NCI-H2171 (cell line): Measurements from ENCODE around the gene GDF3.
"Not testable (repeated sequence)": the region's sequence is repeated elsewhere in the genome, so short reads cannot be mapped to it uniquely, and the experiment has no call there.

Source experiments
- DNase-seq: peaks from one replicate; lab custom pipeline; 2025; lab: John Stamatoyannopoulos, UW

Gene GDF3

DNA sequence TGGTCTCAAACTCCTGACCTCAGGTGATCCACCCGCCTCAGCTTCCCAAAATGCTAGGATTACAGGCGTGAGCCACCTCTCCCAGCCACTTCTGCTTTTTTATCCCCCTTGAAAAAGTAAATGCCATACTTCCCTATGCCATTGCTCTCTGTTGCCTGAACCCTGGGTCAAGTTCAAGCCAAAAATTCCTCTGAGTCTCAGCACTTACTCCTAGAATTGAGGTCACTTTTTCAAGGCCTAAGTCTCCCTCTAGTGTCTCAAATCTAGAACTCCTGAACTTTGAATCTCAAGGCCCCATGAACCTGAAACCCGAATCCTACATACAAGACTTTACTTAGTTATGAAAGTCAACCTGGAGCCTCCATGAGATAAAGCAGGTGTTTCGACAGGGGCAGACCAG, 28.4 kb downstream of the GDF3 start:
- peak; percentile 38 for DNase-seq

- no peak for DNase-seq
Measured at GRCh38 chr12:7666595-7666994, 29.0 kb downstream of the GDF3 start.

DNA sequence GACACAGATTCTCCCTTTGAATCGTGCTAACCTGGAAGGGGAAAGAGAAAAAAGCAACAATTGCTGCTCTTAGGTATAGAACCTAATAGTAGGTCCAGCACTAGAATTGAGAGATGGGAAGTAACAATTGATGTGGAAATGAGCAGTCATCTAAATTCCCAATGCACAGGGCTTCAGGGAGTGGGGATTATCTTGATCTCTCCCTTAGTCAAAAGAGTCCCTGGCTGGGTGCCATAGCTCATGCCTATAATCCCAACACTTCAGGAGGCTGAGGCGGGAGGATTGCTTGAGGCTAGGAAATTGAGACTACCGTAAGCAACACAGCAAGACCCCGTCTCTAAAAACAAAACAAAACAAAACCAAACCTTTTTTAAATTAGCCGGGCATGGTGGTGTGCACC, 33.8 kb downstream of the GDF3 start:
- DNase-seq: no peak

- DNase-seq: no peak
Measured at GRCh38 chr12:7656121-7656520, 39.5 kb downstream of the GDF3 start.

DNA sequence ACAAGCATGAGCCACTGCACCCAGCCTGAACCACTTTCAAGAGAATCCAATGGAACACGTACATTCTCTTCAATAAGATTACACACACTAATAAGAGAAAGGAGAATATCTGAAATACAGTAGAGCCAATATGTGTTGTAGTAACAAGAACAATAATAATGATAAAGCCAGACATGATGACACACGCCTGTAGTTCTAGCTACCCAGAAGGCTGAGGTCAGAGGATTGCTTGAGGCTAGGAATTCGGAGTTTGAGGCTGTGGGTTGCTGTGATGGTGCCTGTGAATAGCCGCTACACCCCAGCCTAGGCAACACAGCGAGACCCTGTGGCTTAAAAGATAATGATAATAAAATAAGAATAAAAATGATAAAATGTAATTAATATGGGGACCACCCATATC, 45.5 kb downstream of the GDF3 start:
- DNase-seq: no peak

DNA sequence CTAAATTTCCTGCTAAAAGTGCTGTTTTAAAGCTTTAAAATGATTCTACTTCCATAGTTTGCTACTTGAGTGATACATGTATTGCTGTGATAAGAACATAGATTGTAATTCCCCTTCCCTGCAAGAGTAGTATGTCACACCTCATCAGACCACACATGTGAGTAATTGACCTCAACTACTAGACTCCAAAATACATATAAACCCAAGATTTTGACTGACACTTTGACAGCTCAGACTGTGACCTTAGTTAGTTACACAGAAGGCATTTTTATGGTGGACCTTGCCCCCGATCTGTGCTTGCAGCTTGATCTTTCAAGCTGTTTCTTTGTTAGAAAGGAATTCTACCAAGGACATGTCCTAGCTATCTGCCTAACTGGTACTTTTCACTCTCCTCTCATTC, 48.5 kb downstream of the GDF3 start:
- DNase-seq: no peak

DNA sequence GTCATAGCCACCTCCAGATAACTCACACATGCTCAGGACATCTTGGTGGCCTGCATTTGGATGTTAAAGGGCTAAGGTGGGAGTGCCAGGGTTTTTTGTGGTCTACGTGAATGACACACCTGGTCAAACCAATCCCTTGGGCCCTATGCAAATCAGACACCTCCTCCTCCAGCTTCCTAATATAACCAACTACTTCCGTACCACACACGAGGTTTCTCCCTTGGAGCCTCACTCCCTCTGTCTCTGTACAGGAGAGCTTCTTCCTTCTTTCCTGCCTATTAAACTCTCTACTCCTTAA, 49.4 kb downstream of the GDF3 start:
- no peak for DNase-seq

- DNase-seq: peak; percentile 82
Measured at GRCh38 chr12:7645395-7646177, 50.0 kb downstream of the GDF3 start.

GRCh38 chr12:7642876-7643309, 52.7 kb downstream of the GDF3 start:
- DNase-seq: peak; percentile 53

DNA sequence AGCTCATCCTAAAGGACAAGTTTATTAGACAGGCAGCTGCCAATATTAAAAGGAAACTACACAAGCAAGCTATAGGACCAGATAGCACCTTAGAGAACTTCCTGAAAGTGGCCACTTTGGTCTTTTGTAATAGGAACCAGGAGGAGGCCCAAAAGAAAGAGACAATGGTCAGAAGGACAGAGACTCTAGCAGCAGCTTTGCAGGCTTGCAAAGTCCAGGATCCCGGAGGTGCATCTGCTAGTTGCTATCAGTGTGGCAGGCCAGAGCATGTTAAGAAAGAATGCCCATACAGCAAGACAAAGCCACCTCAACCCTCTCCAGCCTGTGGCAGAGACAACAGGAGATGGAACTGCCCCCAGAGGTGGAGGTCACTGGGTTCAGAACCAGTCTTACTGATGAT, 53.3 kb downstream of the GDF3 start:
- no peak for DNase-seq

GRCh38 chr12:7640123-7640995, 55.2 kb downstream of the GDF3 start:
- DNase-seq: not testable (repeated sequence)
